IPS-NIHi11 (cell line): ENCODE measurements around the gene NUAK2.
"Not testable (repeated sequence)": the region's sequence is repeated elsewhere in the genome, so short reads cannot be mapped to it uniquely, and the experiment has no call there.

Source experiments
- DNase-seq: peaks from one replicate; pipeline ENCODE4 v3.0.0; 2012; ENCODE audit warnings: mixed read lengths, low spot score

Gene NUAK2

GRCh38 chr1:205321162-205321958, at the start of gene NUAK2:
TSS of gene NUAK2 (minus strand) at chr1:205321745. CDS start at chr1:205321628, 117 bp downstream.
- peak; percentile 95 for DNase-seq

- no peak for DNase-seq
Measured at GRCh38 chr1:205370780-205371179, 49.2 kb upstream of the NUAK2 start.

GRCh38 chr1:205369701-205370123, 48.2 kb upstream of the NUAK2 start:
- DNase-seq, result no peak

GRCh38 chr1:205368478-205368877, 46.9 kb upstream of the NUAK2 start:
- DNase-seq, result no peak

- DNase-seq, result no peak
Measured at GRCh38 chr1:205365945-205366463, 44.5 kb upstream of the NUAK2 start.

GRCh38 chr1:205365086-205365485, 43.5 kb upstream of the NUAK2 start:
- not testable (repeated sequence) for DNase-seq

- DNase-seq, result no peak
Measured at GRCh38 chr1:205360891-205361290, 39.3 kb upstream of the NUAK2 start.

GRCh38 chr1:205359771-205360565, 38.4 kb upstream of the NUAK2 start:
- no peak for DNase-seq

- DNase-seq, result no peak
Measured at GRCh38 chr1:205358579-205358978, 37.0 kb upstream of the NUAK2 start.

- no peak for DNase-seq
Measured at GRCh38 chr1:205357567-205357966, 36.0 kb upstream of the NUAK2 start.

- no peak for DNase-seq
Measured at GRCh38 chr1:205356440-205357139, 35.0 kb upstream of the NUAK2 start, which contains the start of gene KLHDC8A. TSS of gene KLHDC8A (minus strand) at chr1:205356922. CDS start at chr1:205343604, 13,318 bp downstream.

- DNase-seq, result no peak
Measured at GRCh38 chr1:205355075-205355453, 33.5 kb upstream of the NUAK2 start.

- DNase-seq, result no peak
Measured at GRCh38 chr1:205354259-205355074, 32.9 kb upstream of the NUAK2 start.

- no peak for DNase-seq
Measured at GRCh38 chr1:205353612-205354011, 32.1 kb upstream of the NUAK2 start.

- DNase-seq, result no peak
Measured at GRCh38 chr1:205353191-205353590, 31.6 kb upstream of the NUAK2 start.

- DNase-seq, result no peak
Measured at GRCh38 chr1:205351984-205352713, 30.6 kb upstream of the NUAK2 start.

- peak; percentile 55 for DNase-seq
Measured at GRCh38 chr1:205350691-205351141, 29.2 kb upstream of the NUAK2 start.

- no peak for DNase-seq
Measured at GRCh38 chr1:205350124-205350523, 28.6 kb upstream of the NUAK2 start.

GRCh38 chr1:205348554-205349487, 27.3 kb upstream of the NUAK2 start:
- no peak for DNase-seq
